Endothelial cell (in vitro differentiated cells): ENCODE data around the gene KCNN1. TPM values are rescaled to one million over a fixed set of nuclear protein-coding genes. Genes with fewer than 3 reads are reported as not detected.

Experiments
- DNase-seq: peaks from one replicate; pipeline ENCODE4 v3.0.0; 2021; ENCODE audit warnings: low spot score
- H3K27ac Mint-ChIP-seq: one replicate; pipeline ENCODE4 v1.8.0; 2021; ENCODE audit warnings: mixed read lengths, inconsistent platforms; ENCODE audit not compliant: unreplicated experiment
- H3K27me3 Mint-ChIP-seq: one replicate; pipeline ENCODE4 v1.8.0; 2021; ENCODE audit warnings: mild to moderate bottlenecking, moderate library complexity, mixed read lengths, inconsistent platforms; ENCODE audit not compliant: unreplicated experiment
- H3K36me3 Mint-ChIP-seq: one replicate; pipeline ENCODE4 v1.8.0; 2021; ENCODE audit warnings: mild to moderate bottlenecking, low read depth, mixed read lengths, inconsistent platforms; ENCODE audit not compliant: unreplicated experiment
- H3K4me1 Mint-ChIP-seq: one replicate; pipeline ENCODE4 v1.8.0; 2021; ENCODE audit warnings: mild to moderate bottlenecking, mixed read lengths, inconsistent platforms; ENCODE audit not compliant: unreplicated experiment
- H3K4me3 Mint-ChIP-seq: one replicate; pipeline ENCODE4 v1.8.0; 2021; ENCODE audit warnings: mild to moderate bottlenecking, mixed read lengths, inconsistent platforms; ENCODE audit not compliant: unreplicated experiment
- H3K9me3 Mint-ChIP-seq: one replicate; pipeline ENCODE4 v1.8.0; 2021; ENCODE audit warnings: mixed read lengths, inconsistent platforms; ENCODE audit not compliant: unreplicated experiment
- CTCF ChIP-seq: fragments of 200-600 bp; sonication (generic); IDR thresholded peaks from one replicate; pipeline ENCODE4 v1.5.0; 2021; ENCODE audit warnings: antibody characterized with exemption; ENCODE audit not compliant: unreplicated experiment
- total RNA-seq: library from RNA; stranded (reverse); fragmentation: NEBNext Ultra II Directional; extraction: Animal tissue kit (Norgen Biotek cat#: 25700); gene quantifications from one replicate; pipeline ENCODE4 v1.2.1, GENCODE V29; 2021; ENCODE audit not compliant: unreplicated experiment

Gene KCNN1
- total RNA-seq, 1 donor from 2014 or later = 19.3 TPM

DNA sequence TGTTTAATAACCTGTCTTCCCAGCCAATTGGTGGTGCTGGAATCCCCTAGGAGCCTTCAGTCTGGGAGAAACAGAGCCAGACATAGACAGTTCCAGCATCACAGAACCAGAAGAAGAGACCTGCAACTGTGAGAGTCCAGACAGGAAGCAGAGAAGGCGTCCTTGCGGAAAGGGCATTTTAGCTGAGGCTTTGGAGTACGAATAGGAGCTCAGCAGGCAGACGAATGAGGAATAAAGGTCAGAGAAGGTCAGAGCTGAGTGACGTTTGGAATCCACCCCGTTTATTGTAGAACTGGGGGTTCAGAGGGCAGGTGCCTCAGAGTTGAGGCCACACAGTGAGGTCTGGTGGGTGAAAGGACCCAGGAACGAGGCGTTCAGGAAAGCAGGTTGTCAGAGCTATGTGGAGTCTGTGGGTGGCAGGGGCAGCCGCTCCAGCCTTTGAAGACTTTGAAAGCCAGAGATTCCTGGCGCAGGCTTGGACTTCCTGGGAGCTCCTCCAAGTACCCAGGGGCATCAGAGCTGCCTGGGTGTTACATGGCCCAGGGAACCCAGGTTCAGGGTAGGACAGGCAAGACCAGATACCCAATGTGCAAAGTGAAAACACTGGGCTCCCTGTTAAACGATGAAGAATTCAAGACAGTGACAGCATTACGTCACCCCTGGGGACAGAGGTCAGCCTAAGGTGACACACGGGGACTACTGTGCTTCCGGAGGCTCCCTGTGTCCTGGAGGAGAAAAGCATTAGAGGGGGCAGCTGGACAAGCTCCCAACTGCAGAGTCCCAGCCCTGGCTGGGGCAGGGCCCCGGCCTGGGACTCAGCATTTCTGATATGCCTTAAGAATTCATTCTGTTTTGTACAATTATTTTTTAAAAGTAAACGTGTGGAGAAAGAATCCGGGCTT is 46.6 kb downstream of the KCNN1 start:
- Mint-ChIP-seq H3K27ac (no peak overlapping the region), H3K36me3 (no peaks in the 10 kb centered on the region)

GRCh38 chr19:18014197-18014596 is 47.3 kb downstream of the KCNN1 start:
- no peaks in the 10 kb centered on the region for H3K36me3 Mint-ChIP-seq

More for the DNA sequence above, 46.6 kb downstream of the KCNN1 start:
- Mint-ChIP-seq H3K4me1 (peaks cover 4% of the 10 kb centered on the region), H3K4me3 (no peak overlapping the region), H3K9me3 (no peaks in the 10 kb centered on the region), H3K27me3 (peaks cover 2% of the 10 kb centered on the region)
- TF ChIP-seq CTCF = no peak
- no peak for DNase-seq

DNA sequence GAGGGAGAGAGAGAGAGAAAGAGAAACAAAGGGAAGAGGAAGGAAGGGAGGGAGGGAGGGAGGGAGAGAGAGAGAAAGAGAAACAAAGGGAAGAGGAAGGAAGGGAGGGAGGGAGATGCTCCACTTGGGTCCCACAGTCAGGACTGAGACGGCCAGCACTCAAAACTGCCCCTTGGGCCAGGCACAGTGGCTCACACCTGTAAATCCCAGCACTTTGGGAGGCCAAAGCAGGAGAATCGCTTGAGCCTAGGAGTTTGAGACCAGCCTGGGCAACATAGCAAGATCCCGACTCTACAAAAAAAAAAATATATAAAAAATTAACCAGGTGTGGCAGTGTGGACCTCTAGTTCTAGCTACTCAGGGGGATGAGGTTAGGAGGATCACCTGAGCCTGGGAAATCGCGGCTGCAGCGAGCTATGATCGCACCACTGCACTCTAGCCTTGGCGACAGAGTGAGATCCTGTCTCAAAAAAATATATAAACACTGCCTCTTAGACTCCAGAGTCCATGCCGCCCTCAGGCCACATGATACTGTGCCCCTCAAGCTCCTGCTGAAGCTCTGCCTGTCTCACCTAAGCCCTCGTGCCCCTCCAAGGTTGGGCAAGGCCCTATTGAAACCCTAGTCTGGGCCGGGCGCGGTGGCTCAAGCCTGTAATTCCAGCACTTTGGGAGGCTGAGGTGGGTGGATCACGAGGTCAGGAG is 49.5 kb downstream of the KCNN1 start:
- no peak for TF ChIP-seq CTCF
- Mint-ChIP-seq H3K4me1 (peaks cover 4% of the 10 kb centered on the region), H3K9me3 (no peaks in the 10 kb centered on the region), H3K27me3 (no peaks in the 10 kb centered on the region), H3K4me3 (no peak overlapping the region), H3K27ac (no peak overlapping the region), H3K36me3 (no peaks in the 10 kb centered on the region)
- DNase-seq = no peak

More at GRCh38 chr19:18014197-18014596, 47.3 kb downstream of the KCNN1 start:
- H3K9me3 Mint-ChIP-seq = no peaks in the 10 kb centered on the region
- no peaks in the 10 kb centered on the region for H3K27me3 Mint-ChIP-seq
- H3K27ac Mint-ChIP-seq = no peak overlapping the region
- no peak for TF ChIP-seq CTCF
- no peak for DNase-seq
- peaks cover 4% of the 10 kb centered on the region for H3K4me1 Mint-ChIP-seq
- no peak overlapping the region for H3K4me3 Mint-ChIP-seq

DNA sequence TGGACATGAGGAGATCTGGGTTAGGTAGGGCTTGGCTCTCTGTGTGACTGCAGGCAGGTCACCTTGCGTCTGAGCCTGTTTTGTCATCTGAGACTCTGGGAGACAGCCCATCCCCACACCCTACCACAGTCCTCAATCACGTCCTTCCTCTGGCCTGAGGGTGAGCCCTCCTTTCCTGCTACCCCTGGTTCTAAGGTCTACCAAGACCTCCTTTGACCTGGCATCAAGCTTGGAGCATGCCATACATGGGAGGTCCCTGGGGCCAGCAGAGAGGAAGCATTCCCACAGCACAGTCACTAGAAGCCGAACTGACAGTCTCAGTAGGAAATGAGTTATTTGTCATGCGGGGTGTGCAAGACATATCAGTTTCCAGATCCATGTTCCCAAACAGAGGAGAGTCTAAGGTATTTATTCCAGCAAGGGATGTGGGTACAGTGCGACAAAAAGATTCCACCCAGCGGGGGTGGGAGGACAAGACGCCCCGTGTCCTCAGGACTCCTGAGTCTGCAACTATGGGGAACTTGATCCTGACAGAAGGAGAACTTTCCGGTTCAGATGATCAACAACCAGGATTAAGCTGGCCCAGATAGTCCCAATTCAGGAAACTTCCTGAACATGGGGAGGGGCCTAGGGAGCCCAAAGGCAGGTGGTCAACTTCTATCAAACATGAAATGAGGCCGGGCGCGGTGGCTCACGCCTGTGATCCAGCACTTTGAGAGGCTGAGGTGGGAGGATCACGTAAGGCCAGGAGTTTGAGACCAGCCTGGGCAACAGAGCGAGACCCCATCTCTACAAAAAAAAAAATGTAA is 50.6 kb downstream of the KCNN1 start:
- H3K27ac Mint-ChIP-seq = no peak overlapping the region
- no peak for DNase-seq
- H3K4me1 Mint-ChIP-seq = peaks cover 7% of the 10 kb centered on the region
- H3K27me3 Mint-ChIP-seq = no peaks in the 10 kb centered on the region
- H3K9me3 Mint-ChIP-seq = no peaks in the 10 kb centered on the region
- H3K36me3 Mint-ChIP-seq = no peaks in the 10 kb centered on the region
- TF ChIP-seq CTCF = no peak
- H3K4me3 Mint-ChIP-seq = no peak overlapping the region
